NOMO-1 (cell line): ENCODE measurements around the gene FYB1.
"Not testable (repeated sequence)": the region's sequence is repeated elsewhere in the genome, so short reads cannot be mapped to it uniquely, and the experiment has no call there.

Source experiments
- DNase-seq, 2 experiments: peaks; one replicate each; lab custom pipeline; 2025; ENCODE audit not compliant: unreplicated experiment in 2 of 2; lab: John Stamatoyannopoulos, UW

FYB1 gene

DNA sequence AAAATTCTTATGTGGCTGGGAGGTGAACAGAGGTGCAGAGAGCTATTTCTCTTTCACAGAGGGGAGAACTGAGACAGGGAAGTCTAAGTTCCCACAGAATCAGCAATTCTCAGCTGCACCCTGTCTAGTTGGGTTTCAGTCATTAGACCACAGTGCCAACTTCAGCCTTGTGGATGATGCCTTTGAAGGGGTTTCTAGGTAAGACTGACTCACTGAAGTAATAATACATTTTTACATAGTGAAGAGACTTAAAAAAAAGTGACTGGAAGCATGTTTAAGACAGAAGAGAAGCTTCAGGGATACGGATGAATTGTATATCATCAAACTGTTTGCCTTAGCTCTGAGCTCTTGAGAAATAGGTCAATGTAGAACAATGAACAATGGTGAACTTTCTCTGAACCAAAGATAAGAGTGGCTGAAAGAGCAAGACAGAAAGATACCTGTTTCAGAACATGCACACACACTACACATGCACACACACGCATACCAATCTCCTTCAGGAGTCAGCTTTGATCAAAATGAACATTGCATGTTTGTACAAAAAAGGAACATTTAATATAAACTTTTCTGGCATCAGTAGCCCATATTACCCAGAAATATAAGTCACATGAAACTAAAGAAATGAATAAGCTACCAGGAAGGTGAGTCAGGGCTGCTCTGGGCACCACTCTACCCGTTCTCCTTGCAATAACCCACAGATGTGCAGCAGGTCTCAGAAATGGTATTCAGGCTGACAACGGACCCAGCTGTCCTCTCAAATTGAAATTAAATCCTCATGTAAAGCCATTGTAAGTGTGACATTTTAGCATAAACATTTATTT lies 12.6 kb upstream of the FYB1 start:
- no peak for DNase-seq

DNA sequence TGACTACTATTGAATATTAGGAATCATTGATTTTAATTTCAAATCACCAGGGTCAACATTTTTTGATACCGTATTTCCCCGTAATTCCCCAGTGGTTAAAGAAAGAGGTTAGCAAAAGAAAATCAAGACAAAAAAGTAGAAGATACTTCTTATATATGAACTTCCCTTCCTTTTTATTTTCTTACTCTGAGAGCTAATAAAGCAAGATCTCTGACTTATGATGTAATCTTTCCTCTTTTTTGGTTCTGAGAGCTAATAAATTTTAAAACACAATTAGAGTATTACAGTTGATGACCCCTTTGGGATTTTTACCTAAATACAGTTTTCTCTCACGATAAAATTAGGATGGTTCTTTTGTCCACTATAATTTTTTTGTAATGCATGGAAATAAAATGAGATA lies 9.2 kb upstream of the FYB1 start:
- peak; percentile 60 to 81 for DNase-seq

DNA sequence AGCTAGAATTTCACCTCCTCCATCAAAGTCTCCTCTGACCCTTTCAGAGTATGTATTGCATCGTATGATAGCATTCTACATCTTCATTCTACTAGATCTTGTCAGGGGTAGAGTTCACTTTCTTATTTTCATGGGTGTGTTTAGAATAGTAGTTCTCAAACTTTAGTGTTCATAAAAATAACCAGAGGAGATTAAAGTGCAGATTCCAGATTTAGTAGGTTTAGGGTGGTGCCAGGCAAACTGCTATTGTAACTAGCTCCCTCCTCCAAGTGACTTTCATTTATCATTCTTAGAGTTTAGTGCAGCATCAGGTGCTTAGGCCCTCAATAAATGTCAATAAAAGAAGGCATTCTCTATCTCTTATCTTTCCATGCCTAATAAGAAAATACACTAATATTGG lies 7.2 kb upstream of the FYB1 start:
- no peak for DNase-seq

DNA sequence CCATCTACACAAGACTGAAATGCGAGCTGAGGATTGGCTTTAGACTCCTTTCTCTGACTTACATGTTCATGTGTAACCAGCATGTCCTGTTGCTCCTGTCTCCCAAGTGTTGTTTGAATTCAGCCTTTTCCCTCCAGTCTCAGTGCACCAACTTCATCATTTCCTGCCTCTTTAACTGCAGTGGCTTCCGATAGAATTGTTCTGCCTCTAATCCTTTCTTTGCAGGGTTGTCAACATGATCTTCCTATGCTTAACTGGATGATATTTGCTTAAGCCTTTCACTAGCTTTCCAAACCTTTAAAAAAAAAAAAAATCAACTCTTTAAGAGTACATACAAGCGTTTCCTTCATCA lies 6.7 kb upstream of the FYB1 start:
- no peak for DNase-seq

DNA sequence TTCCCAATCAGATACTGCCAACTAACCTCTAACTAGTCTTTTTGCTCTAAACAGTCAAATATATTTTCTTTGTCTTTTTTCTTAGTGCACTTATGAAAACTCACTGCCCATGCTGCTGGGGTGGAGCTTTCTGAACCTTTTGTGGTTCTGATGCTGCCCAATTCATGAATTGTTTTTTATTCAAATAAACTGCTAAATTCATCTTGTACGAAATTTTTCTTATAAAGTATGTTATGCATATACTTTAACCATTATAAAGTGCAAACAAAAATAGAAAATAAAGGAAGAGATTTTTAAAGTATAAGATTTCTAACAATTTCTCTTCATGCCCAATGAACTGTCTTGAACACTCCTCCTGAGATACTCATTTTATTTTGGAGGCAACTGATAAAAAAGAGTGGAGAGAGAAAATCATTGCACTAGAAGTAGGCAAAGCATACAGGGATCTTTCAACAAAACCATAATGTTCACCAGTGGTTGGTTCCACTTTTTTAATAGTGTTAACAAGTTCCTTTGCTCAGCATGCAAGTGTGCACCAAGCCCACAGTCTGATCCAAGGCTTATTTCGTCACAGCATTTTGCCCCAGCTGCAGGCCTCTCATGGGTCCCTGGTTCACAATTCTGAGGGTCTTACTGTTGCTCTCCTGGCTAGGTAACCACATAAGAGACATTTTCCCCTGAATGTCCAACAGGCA lies 6.2 kb upstream of the FYB1 start:
- DNase-seq = peak; percentile 70 to 86

DNA sequence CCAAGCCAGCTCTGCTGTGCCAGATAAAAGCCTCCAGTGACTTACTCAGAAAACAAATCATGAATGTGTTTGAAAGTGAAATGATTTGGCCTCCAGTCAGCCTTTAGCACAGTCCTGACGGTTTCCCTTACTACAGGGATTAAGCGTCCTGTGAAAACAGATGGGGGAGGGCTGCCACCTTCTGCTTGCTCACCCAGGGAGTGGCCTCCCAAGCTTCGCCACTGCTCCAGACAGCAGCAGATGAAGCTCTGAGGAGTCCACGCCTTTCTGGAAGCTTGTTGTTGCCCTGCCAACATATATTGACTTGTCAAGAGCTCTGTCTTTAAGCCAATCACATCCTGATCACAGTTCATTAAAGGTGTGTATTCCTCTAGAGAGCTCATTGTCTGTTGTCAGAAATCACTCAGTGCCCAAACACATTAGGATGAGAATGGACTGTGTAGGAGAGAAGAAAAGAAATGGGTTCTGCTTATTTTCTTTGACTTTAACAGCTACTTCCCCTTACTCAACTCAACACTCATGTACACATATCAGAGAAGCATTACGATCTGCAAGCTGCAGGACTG lies 4.9 kb upstream of the FYB1 start:
- DNase-seq = peak; percentile 77 to 98

DNA sequence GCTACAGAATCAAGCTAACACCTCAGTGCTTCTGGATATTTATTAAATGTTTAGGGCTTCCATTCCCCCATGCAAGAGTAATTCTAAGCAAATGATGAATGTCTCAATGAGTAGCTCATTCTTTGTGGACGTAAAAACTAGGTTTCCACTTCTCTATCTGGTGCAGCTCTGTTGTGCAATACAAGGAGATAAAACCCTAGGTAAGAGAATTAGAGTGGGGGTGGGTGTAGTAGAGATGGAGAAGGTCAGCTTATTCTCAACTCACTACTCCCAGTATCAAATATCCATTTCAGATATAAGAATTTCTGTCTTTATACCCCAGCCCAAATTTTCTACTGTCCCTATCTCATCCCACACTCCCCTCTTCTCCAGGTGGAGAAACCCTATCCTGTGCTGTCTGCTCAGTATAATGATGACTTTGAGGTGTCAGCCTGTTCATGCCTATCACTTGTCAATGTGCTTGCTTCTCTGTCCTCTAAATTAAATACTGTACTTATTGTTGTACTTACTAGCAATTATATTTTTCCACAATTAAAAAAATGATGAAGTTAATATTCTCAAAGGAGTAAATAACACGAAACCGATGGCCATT lies 4.3 kb upstream of the FYB1 start:
- peak; percentile 83 to 93 for DNase-seq

DNA sequence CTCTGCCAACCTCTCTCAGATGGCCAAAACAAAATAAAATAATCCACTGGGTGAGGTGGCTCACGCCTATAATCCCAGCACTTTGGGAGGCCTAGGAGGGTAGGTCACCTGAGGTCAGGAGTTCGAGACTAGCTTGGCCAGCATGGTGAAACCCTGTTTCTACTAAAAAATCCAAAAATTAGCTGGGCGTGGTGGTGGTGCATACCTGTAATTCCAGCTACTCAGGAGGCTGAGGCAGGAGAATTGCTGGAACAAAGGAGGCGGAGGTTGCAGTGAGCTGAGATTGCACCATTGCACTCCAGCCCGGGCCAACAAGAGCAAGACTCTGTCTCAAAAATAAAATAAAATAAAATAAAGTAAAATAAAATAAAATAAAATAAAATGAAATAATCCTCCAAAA lies 2.3 kb upstream of the FYB1 start:
- not testable (repeated sequence) for DNase-seq

DNA sequence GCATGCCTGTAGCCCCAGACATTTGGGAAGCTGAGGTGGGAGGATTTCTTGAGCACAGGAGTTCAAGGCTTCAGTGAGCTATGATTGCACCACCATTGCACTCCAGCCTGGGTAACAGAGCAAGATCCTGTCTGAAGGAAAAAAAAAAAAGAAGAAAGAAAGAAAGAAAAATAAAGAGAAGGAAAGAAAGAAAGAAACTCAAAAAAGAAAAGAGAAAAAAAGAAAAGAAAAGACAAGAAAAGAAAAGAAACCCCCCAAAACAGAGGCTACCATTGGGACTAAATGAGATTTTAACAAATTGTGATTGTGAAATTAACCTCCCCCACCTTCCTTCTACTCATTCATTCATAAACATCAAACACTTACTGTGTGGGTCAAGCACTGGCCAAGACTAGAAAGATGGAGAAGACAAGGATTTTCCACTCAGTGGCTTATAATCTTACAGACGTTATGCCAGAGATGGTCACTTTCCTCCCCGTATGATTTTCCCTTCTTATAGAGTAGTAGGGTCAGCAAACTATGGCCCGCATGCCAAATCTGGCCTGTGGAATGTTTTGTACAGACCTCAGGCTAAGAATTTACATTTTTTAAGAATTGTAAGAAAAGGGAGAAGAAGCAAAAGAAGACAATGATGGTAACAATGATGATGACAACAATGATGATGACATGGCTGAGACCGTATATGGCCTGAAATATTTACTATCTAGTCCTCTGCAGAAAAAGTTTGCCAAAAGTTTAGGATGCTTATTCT lies 1.1 kb upstream of the FYB1 start:
- no peak for DNase-seq

DNA sequence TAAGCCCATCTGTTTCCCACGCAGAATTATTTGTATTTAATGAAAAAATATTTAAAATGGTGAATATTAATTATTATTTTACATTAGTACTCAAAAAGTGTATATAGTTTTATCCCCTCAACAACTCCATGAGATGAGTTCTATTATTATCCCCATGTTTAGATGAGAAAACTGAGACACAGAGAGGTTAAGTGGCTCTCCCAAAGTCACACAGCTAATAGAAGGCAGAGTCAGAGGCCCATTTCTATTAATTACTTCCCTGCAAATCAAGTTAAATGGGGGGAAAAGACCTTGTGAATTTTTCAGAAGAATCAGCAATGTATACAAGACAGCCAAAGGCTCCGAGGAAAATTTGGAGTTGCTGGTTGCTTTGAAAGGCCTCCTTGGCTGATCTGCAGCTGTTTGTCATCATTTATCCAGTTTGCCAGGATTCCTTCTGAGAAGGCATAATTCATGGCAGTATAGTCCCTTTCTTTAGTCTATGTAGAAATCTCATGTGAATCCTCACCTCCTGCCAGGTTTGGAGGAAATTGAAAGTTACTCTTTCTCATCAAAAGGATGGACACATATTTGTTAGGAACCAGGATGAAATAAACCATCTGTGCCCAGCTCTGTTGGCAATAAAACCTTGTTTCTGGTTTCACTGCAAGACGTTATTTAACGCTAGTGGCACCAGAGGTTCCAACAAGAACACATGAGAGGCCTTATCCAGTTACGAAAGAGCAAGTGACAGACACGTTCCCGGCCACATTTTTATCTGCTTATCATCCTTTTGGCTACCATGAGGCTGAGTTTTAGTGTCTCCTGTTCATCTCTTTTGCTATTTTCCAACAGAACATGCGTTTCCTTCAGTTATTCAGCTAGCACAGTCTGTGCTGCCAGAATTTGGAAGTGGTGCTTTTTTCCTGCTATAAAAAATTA lies 621 bp downstream of the FYB1 start:
- DNase-seq = peak; percentile 73 to 95

DNA sequence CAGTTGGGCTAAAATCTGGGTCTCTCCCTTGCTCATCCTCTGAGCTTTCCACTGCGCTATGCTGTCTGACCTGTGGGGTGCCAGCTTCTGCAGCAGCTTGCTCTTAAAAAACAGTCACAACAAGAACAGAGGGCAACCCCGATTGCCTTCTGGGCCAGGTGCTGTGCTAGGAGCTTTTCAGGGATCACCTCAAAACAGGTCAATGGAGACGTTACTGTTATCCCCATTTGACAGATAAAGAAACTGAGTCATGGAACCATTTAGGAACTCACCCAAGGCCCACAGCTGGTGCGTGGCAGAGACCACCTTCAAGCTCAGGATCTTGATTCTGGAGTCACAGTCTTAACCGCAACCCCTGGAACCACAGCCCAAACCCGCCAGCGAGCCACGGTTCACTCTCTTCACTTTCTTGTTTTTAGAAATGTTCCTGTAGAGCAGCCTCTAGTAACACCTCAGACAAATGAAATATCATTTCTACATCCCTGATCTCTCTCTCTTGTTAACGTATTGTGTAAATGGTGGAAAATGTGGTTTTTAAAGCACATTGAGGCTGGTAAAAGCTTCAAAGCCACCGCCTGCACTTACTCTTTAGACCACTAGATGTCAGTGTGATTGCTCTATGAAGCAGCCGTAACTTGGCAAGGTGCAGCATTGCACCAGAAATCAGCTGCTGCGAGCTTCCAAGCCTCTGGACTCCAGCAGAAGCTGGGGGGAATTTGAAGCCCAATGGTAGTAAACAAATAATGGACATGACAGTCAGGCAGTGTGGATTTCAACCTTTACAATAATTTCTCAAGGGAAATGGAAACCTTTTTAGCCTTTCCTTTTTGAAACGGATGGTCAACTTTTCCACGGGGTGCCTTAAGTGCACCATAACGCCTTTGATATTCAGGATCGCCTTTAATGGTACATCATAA lies 1.7 kb downstream of the FYB1 start:
- peak; percentile 88 to 98 for DNase-seq

DNA sequence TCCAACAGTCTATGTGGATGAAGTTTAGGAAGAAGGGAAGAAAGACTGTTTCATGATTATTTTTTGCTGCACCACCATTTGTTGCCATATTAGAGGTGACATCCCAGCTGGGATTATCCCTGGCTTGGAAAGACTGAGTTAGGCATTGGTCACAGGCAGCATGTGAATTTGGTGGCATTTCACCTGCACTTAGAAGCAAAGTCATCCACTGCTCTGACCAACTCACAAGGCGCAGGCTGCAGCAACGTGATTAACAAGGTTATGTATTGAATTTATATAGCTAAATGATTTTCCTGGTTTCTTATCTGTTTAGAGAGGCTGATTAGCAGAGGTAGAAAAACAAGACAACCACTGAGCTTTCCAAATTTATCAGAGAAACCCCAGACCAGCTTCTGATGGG lies 2.7 kb downstream of the FYB1 start:
- no peak for DNase-seq

DNA sequence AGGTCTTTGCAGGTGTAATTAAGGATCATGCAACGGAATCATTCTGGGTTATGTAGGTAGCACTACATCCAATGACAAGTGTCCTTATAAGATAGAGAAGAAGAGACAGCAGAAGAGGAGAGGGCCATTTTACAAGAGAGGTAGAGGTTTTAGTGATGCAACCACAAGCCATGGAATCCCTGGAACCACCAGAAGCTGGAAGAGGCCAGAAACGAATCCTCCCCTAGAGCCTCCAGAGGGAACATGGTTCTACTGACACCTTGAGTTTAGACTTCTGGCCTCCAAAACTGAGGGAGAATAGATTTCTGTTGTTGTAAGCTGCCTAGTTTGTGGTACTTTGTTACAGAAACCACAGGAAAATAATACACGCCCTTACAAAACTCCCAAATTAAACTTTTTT lies 3.5 kb downstream of the FYB1 start:
- DNase-seq = no peak

DNA sequence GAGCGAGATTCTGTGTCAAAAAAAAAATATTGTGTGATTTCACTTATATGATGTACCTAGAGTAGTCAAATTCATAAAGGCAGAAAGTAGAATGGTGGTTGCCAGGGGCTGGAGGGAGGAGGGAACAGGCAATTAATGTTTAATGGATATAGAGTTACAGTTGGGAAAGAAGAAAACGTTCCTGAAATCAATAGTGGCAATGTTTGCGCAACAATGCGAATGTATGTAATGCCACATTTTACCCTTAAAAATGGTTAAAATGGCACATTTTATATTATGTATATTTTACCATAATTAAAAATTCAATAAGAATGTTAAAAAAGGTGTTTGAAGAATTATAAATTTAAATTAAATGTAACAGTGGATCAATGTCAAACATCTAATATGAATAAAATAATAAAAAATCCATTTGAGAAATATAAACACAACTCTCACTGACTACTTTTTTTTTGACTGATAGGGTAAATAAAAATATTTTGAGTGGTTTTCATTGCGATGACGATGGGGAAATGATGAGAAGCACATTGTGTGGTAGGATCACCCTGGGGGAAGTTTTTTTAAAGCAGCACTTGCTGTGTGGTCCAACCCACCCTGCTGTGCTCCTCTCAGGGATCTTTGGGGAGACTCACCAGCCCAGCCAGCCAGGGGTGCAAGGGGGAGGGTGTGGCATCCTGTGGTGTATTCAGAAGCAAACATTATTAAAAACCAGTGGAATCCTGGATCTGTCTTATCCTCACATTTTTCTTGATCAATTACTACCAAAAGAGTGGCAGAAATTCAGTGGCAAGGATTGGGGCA lies 4.3 kb downstream of the FYB1 start:
- no peak for DNase-seq

DNA sequence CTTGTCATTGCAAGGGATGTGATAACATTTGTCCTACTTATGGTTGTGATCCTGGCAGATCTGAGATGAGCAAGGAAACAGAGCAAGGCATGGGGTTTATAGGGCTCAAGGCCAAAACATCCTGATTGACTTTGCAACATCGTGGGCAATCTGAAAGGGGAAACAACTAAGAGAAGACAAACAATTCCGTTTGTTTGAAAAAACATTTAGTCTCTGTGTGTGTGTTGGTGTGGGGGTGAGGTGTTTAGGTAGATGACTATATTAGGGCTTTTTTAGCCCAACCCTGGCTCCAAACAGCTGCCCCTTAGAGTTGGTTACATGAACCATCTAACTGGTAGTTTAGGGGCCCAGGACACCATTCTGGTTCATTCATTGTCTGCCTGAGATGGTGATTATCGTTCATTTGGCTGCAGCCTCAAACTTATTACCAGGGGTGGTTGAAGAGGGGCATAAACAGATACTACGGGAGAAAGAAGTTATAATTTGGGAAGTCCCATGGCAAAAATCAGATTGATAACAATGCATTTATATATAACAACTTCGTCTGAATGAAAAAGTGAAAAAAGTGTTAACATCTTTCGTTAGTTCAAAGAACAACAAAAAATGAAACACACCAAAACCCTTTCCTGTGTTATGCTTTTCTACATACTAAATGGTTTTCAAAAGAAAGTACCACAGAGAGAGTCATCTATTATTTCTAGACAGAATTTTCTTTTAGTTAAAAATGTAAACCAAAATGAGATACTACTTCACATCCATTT lies 5.7 kb downstream of the FYB1 start:
- DNase-seq = no peak

DNA sequence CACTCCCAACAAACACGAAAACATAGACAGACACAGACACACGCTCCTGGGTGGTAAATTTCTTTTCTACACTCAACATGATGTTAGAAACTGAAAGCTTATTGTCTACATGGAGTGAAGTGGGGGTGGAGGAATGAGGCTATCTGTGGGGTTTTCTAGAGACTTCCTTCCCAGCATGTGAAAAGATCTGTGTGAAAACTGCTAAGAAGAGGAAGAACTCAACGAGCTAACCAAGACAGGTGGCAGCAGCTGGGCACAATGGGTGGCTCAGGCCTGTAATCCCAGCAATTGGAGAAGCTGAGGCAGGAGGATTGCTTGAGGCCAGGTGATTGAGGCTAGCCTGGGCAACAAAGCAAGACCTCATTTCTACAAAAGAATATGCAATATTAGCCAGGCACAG lies 7.6 kb downstream of the FYB1 start:
- no peak for DNase-seq

DNA sequence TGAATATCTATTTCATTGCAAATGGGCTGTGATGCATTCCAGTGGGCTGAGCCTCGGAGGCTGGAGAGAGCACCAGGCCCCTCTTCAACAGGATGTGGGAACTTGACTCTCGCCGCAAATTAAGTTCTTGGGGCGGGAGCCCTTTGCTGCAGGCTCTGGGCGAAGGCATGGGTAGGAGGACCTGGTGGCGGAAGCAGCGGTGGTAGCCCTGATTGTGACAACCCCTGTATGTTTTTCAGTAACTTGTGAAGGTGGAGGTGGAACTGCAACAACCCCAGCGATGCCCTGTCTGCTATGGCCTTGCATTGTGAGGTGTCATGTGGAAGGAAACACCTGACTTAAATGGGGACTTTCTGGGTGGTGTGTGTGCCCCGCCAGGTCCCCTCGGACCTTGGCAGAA lies 9.4 kb downstream of the FYB1 start:
- DNase-seq = peak; percentile 74 to 78
